T-helper 1 cell treated with Interleukin-12 subunit alpha and Interleukin-12 subunit beta and Interleukin-4 antibody, amounts not matched to agents 30 ng/mL and 1 ng/mL, for 36 hours (primary cell): ENCODE data around the gene NECTIN2. TPM values are rescaled to one million over a fixed set of nuclear protein-coding genes. Genes with fewer than 3 reads are reported as not detected.
"Not testable (repeated sequence)": the region's sequence is repeated elsewhere in the genome, so short reads cannot be mapped to it uniquely, and the experiment has no call there.

Experiments used
- intact Hi-C: fragments of 100-400 bp; cut with micrococcal nuclease; formaldehyde crosslinking; loops from one replicate; pipeline ENCODE4 v1.15.1; 2024
- total RNA-seq: library from RNA; stranded (reverse); gene quantifications from 2 replicates; pipeline ENCODE4 v1.2.3, GENCODE V29; 2022

NECTIN2 gene
- total RNA-seq, 1 donor from 2014 or later, result 0.34 TPM

- intact Hi-C loops, result loop anchor here (5.0 kb wide), 1 partner anchor 243 kb away; the partner anchor contains the start of gene PPP1R37
Observed at GRCh38 chr19:44848812-44849447, 2.8 kb downstream of the NECTIN2 start.

GRCh38 chr19:44850641-44851109 is 4.6 kb downstream of the NECTIN2 start:
- intact Hi-C loops, result no loop called here

GRCh38 chr19:44851427-44851826 is 5.3 kb downstream of the NECTIN2 start:
- intact Hi-C loops, result no loop called here

DNA sequence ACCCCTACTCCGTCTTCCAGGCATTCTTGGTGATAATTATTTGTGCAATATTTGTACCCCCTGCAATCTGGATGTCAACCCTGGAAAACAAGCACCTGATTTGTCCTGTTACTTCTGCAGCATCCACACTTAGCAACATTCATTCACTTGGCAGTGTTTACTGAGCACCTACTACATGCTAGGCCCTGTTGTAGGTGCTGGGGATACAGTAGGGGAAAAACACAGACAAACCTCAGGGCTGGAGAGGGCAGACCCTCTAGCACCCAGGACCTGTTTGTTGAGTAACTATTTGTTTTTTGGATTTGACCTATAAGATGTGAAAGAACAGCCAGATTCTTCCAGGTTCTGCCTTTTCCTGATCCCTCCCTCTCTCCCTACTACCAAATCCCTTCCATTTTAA is 9.5 kb downstream of the NECTIN2 start:
- intact Hi-C loops, result no loop called here

GRCh38 chr19:44856421-44857083 is 10.5 kb downstream of the NECTIN2 start:
- intact Hi-C loops, result no loop called here

GRCh38 chr19:44857837-44858236 is 11.7 kb downstream of the NECTIN2 start:
- intact Hi-C loops, result no loop called here

GRCh38 chr19:44861576-44861975 is 15.5 kb downstream of the NECTIN2 start:
- intact Hi-C loops, result not testable (repeated sequence)

- intact Hi-C loops, result no loop called here
Observed at GRCh38 chr19:44863990-44864389, 17.9 kb downstream of the NECTIN2 start.

DNA sequence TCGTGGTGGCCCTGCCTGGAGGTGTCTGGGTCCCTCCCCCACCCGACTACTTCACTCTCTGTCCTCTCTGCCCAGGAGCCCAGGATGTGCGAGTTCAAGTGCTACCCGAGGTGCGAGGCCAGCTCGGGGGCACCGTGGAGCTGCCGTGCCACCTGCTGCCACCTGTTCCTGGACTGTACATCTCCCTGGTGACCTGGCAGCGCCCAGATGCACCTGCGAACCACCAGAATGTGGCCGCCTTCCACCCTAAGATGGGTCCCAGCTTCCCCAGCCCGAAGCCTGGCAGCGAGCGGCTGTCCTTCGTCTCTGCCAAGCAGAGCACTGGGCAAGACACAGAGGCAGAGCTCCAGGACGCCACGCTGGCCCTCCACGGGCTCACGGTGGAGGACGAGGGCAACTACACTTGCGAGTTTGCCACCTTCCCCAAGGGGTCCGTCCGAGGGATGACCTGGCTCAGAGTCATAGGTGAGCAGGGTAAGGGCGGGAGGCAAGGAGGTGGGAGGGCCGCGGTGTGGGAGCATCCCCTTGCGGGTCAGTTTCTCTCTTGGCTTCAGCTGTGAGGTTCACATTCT is 19.2 kb downstream of the NECTIN2 start:
- intact Hi-C loops, result no loop called here

- intact Hi-C loops, result no loop called here
Observed at GRCh38 chr19:44866664-44867063, 20.6 kb downstream of the NECTIN2 start.

DNA sequence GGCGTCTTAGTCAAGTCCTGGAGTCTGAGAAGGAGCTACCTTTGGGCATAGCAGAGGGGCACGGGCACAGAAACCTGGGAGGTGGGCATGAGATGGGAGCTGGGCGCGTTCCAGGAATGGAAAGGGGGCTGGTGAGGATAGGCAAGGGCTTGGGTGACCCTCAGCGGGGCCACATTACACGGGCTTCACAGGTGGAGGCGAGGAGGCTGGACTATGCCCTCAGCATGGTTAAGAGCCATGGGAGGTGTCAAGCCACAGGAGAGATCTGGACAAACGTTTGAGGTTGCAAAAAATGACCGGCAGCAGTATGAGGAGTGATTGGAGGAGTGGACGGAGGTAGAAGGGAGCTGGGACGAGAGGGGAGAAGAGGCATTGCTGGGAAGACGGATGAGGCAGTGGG is 21.5 kb downstream of the NECTIN2 start:
- intact Hi-C loops, result no loop called here

GRCh38 chr19:44869733-44870470 is 23.8 kb downstream of the NECTIN2 start:
- intact Hi-C loops, result no loop called here

DNA sequence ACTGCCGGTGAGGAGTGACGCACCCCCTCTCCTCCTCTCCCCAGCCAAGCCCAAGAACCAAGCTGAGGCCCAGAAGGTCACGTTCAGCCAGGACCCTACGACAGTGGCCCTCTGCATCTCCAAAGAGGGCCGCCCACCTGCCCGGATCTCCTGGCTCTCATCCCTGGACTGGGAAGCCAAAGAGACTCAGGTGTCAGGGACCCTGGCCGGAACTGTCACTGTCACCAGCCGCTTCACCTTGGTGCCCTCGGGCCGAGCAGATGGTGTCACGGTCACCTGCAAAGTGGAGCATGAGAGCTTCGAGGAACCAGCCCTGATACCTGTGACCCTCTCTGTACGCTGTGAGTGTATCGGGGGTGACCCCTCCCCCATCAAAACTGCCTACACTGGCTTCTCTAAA is 25.7 kb downstream of the NECTIN2 start:
- intact Hi-C loops, result no loop called here

GRCh38 chr19:44872661-44873060 is 26.6 kb downstream of the NECTIN2 start:
- intact Hi-C loops, result no loop called here

DNA sequence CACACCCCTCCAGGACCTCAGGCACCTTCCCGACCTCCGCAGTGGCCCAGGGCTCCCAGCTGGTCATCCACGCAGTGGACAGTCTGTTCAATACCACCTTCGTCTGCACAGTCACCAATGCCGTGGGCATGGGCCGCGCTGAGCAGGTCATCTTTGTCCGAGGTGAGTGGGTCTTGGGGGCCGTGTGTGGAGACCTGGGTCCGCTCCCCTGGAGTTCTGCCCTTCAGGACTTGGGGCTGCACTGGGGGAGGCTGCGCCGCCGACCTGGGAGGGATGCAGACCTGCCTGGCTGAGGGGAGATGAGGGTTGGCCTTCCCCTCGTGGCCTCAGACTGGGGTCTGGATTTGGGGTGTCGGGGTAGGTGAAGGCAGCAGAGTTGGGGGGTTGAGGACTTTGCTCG is 28.2 kb downstream of the NECTIN2 start:
- intact Hi-C loops, result no loop called here

- intact Hi-C loops, result no loop called here
Observed at GRCh38 chr19:44875666-44876451, 29.8 kb downstream of the NECTIN2 start.

GRCh38 chr19:44876930-44877535 is 30.9 kb downstream of the NECTIN2 start:
- intact Hi-C loops, result no loop called here

DNA sequence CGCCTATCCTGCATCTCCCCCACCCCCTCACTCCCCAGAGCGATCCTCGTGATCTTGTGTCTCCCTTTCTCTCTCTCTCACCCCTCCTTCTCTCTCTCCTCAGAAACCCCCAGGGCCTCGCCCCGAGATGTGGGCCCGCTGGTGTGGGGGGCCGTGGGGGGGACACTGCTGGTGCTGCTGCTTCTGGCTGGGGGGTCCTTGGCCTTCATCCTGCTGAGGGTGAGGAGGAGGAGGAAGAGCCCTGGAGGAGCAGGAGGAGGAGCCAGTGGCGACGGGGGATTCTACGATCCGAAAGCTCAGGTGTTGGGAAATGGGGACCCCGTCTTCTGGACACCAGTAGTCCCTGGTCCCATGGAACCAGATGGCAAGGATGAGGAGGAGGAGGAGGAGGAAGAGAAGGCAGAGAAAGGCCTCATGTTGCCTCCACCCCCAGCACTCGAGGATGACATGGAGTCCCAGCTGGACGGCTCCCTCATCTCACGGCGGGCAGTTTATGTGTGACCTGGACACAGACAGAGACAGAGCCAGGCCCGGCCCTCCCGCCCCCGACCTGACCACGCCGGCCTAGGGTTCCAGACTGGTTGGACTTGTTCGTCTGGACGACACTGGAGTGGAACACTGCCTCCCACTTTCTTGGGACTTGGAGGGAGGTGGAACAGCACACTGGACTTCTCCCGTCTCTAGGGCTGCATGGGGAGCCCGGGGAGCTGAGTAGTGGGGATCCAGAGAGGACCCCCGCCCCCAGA is 32.2 kb downstream of the NECTIN2 start:
- intact Hi-C loops, result no loop called here

GRCh38 chr19:44879309-44880065 is 33.4 kb downstream of the NECTIN2 start:
- intact Hi-C loops, result loop anchor here (10.0 kb wide), 1 partner anchor 945 kb away; the partner anchor contains the start of gene ZNF45
